GM21367 (cell line): ENCODE data around the gene EPHA3.
"Not testable (repeated sequence)": the region's sequence is repeated elsewhere in the genome, so short reads cannot be mapped to it uniquely, and the experiment has no call there.

Source experiments
- ATAC-seq: cut with Tn5 transposase; IDR thresholded peaks from one replicate; pipeline ENCODE4 v1.9.1; 2021; ENCODE audit not compliant: unreplicated experiment

Gene EPHA3

GRCh38 chr3:89350935-89351334 lies 243.5 kb downstream of the EPHA3 start:
- not testable (repeated sequence) for ATAC-seq

GRCh38 chr3:89353465-89353864 lies 246.0 kb downstream of the EPHA3 start:
- no peak for ATAC-seq

- ATAC-seq = no peak
These were observed 250.9 kb downstream of the EPHA3 start for GRCh38 chr3:89358281-89358680.

DNA sequence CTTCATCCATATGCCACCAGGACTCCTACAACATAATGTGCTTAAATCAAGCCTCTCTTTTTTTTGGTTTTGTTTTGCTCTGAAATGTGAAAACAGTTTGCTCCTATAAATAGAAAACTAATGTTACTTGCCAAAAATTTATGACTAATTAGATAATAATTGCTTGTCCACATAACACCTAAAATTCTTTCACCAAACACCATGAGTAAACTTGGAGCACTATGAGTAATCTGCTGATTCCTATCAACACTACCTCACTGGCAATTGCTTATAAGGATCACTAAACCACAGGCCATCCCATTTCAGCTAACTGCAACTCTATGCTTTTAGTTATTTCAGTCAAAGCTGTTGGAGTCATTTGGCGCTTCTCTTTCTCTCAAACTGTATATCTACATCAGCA lies 252.7 kb downstream of the EPHA3 start:
- no peak for ATAC-seq

- no peak for ATAC-seq
These were observed 255.1 kb downstream of the EPHA3 start for GRCh38 chr3:89362496-89362895.

- ATAC-seq = no peak
These were observed 255.8 kb downstream of the EPHA3 start for GRCh38 chr3:89363171-89363570.

DNA sequence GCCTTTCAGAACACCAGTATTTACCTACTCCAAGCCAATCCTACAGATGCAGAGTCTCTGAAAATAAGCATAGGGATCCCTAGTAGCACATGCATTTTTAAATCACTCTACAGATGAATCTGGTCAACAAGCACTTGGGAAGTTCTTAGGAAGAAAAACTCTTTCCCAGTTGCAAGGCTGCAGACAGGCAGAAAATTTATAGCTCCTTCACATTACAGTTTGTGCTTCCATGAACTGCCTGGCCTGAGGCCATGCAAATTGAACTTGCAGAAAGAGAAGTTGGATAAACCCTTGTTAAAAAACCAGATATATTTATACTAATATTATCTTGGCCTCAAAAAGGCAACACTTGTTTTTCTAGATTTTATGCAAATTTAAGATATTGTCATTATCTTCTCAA lies 256.9 kb downstream of the EPHA3 start:
- no peak for ATAC-seq

GRCh38 chr3:89367166-89367565 lies 259.7 kb downstream of the EPHA3 start:
- ATAC-seq = no peak

DNA sequence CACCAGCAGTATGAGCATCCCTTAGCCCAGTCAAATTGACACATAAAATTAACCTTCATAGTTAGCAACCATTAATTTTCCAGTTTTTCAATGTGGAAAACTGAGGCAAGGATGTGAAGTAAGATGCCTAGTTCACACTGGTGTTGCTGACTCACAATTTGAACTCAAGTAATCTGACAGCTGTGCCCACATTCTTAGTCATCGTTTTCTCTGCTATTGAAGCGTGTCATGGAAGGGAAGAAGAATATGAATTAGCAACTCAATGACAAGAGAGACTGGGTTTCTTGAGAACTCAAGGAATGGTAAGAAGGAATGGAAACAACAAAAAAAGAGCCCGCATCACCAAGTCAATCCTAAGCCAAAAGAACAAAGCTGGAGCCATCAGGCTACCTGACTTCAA lies 261.4 kb downstream of the EPHA3 start:
- no peak for ATAC-seq

GRCh38 chr3:89372456-89372855 lies 265.0 kb downstream of the EPHA3 start:
- no peak for ATAC-seq

GRCh38 chr3:89373434-89373833 lies 266.0 kb downstream of the EPHA3 start:
- ATAC-seq = no peak

DNA sequence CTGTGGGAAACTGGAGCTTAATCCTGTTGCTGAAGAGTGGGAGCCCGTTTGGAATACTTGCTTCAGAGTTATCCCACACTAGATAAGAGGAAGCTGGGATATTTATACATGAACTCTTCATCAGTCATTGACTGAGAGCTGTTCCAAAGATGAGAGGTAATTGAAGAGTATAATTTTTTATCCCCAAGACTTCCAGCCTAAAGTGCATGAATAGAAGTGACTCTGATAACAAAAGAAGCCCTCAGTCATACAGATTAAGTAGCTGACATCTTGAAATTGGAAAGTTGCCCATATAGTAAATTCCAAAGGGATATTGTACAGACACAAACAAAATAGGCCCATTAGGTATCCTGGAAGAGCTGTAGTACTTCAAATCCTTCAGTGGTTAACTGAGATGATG lies 268.0 kb downstream of the EPHA3 start:
- no peak for ATAC-seq

DNA sequence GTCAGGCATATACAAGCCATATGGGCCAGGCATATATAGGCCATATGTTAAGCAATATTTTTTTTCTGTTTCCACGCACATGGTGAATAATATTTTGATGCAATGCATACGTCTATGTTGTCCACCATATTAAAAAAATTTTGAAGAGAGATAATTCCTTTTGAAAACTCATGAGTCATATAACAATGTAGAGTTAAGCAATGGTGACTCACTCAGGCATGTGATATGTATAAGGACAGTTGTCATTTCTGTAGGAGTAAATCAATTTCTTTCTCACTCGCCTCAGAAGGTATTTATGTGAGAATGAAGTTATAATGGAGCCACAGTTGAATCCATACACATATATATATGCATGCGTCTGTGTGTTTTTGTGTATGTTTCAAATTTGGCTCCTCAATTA lies 272.6 kb downstream of the EPHA3 start:
- no peak for ATAC-seq

- no peak for ATAC-seq
These were observed 285.6 kb downstream of the EPHA3 start for GRCh38 chr3:89392991-89393390.

DNA sequence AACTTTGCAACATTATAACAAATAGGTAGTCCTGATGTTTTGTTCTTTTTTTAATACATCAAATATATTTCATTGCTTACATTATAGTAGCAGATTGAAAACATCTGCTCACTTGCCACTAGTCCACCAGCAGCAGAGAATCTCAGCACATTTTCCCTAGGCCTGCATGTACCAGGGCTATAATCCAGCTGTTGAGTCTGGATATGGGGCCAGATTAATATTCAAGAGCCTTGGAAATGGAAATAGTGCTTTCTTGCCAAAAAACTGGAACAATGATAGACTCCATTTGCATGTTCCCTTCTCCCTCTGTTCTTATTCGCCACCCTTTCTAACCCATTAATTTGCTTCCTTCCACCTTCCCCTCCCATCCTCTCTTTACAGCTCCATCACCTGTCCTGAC lies 288.0 kb downstream of the EPHA3 start:
- no peak for ATAC-seq

DNA sequence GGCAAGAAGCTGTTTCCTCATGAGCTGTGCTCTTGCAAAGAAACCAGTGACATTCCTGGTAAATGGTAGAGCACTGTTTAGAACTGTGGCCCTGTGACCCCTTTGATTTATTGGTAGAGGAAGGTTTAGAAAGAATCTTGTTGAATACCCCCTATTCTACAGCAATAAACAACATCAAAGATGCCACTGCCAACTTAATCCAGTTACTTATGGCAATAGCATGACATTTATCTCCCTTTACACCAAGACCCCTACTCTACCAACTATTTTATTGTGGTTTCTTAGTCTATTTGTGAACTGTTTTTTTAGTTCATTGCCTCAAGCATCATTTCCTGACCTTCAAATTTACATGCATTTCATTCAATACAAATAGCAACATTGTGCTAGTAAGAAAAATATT lies 288.6 kb downstream of the EPHA3 start:
- ATAC-seq = no peak

DNA sequence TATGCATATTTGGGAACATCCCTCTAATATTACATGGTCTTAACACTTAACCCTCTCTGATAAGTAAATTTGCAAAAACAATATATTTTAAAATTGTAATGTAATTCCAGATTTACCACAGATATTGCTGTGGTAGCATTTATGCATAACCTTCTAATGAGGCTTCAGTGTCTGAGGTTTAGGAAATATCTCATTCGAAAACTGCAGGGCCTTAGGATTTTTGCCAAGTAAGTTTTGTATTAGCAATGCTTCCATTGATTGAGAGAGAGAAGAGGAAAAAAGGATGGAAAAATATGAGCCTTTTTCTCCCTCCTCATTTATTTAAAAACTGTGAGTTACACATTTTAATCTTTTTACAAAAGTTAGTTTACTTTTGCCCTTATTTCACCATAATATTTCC lies 294.6 kb downstream of the EPHA3 start:
- no peak for ATAC-seq

GRCh38 chr3:89405176-89405575 lies 297.8 kb downstream of the EPHA3 start:
- no peak for ATAC-seq

GRCh38 chr3:89405593-89405992 lies 298.2 kb downstream of the EPHA3 start:
- no peak for ATAC-seq

DNA sequence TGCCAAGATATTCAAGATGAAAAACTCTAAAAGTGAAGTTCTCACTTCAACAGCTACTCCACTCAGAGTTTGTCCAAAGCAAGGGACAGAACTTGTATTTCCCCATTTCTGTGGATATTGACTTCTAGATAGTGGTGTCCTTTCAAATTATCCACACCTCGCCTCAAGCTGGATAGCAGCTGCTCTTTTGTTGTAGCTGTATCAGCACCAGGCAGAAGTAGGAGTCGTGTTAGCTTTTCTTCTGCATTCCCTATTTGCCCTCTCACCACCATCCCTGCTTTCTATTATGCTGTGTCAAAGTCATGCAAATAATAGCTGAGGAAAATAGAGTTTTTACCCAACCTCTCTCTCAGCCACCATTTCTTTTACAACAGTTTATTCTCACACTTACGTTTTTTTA lies 303.8 kb downstream of the EPHA3 start:
- ATAC-seq = no peak

- no peak for ATAC-seq
These were observed 306.8 kb downstream of the EPHA3 start for GRCh38 chr3:89414270-89414669.

DNA sequence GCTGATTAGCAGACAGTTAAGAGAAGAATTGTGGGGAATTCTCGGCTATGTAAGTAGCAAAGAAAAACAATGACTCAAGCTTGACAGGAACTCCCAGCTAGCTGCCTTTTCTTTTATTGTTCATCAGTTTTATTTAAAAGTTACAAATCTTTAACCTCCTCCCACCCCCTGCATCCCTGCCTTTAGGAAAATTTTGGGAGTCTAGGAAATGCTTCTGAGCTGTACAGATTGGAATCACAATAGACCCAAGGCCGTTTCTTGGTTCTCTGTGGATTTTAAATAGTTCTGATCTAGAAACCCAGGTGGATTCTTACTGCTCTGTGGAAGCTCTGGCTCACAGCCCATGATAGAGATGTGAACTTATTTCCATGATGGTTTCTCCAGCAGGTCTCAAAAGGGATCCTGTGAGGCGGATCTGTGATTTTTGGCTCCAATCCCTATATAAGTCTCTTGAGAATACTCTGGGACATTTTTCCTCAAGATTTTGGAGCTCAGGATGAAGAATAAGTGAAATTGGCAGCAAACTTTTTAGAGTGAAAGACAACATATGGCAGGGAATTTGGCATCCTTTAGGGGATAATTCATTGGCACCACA lies 312.3 kb downstream of the EPHA3 start:
- ATAC-seq = no peak

GRCh38 chr3:89426060-89426459 lies 318.6 kb downstream of the EPHA3 start:
- ATAC-seq = no peak
